Gastrocnemius medialis (tissue), 4 donors: ENCODE measurements around the gene STK17B.

Experiments used
- CTCF ChIP-seq, 5 experiments: fragments of 450-650 bp in 3 of 5; fragments of 200-600 bp in 2 of 5; sonication (generic) in 2 of 5; IDR thresholded peaks in 4 of 5; conservative IDR thresholded peaks in 1 of 5; 1 replicate in 4 of 5; 2 replicates in 1 of 5; pipeline ENCODE4 v1.5.1; 2016 to 2019; ENCODE audit warnings: antibody characterized with exemption in 5 of 5, mild to moderate bottlenecking in 3 of 5, moderate library complexity in 3 of 5
- POLR2A ChIP-seq, 2 donors: fragments of 450-650 bp; IDR thresholded peaks; one replicate each; pipeline ENCODE4 v1.6.1; 2017; ENCODE audit warnings: antibody characterized with exemption in 2 of 2, mild to moderate bottlenecking in 2 of 2, moderate library complexity in 2 of 2

- TF ChIP-seq CTCF (IDR thresholded peaks at IDR 0.05 in 4 of 5, conservative IDR thresholded peaks at IDR 0.05 in 1 of 5) (no peak), POLR2A (IDR thresholded peaks at IDR 0.05) (no peak)
Measured at GRCh38 chr2:196125596-196125995, 45.8 kb downstream of the STK17B start.
